K562 (cell line): ENCODE data around the gene CPPED1. TPM values are rescaled to one million over a fixed set of nuclear protein-coding genes. Genes with fewer than 3 reads are reported as not detected.

Experiments
- ATAC-seq: fragments of 200-7000 bp; cut with Tn5 transposase; 3 replicates; pipeline ENCODE4 v1.9.1; 2020; ENCODE audit warnings: moderate library complexity
- BruUV-seq: library from RNA; stranded (reverse); fragments of 400-500 nt; replicated peaks from 2 replicates; lab custom pipeline; 2021; lab: Mats Ljungman, UMichigan
- CTCF ChIA-PET: fragments of 300-600 bp; formaldehyde crosslinking; extraction: SDS; loops from one replicate; lab custom pipeline; 2021; ENCODE audit warnings: low intra/inter-chr PET ratio; lab: Yijun Ruan, JAX
- POLR2A ChIA-PET: fragments of 300-600, 350-650 bp; sonication (Branson Sonifier 250); formaldehyde crosslinking; extraction: SDS; loops from one replicate; lab custom pipeline; 2021; ENCODE audit warnings: antibody characterized with exemption, inconsistent platforms; lab: Yijun Ruan, JAX
- DNase-seq, 4 experiments: peaks; one replicate each; pipeline versions ENCODE4 v3.0.0 to v3.0.0-alpha.2; 2011 to 2018; ENCODE audit warnings: low spot score in 3 of 4, mixed read lengths in 3 of 4; ENCODE audit errors: extremely low read depth in 1 of 4
- FAIRE-seq: peaks from 2 replicates; lab custom pipeline; 2011; peaks lifted over from hg19 to GRCh38; lab: Jason Lieb, UNC
- H2AFZ ChIP-seq: 2 replicates; pipeline ENCODE4 v1.6.0; 2011; ENCODE audit warnings: low read depth, low read length, control low read depth, inconsistent platforms
- H3K27ac ChIP-seq: fragments of 200-600 bp; 3 replicates; pipeline ENCODE4 v1.8.0; 2011; ENCODE audit warnings: low read depth, mild to moderate bottlenecking, control low read depth, inconsistent platforms, low read length, moderate library complexity, mixed read lengths; ENCODE audit errors: extremely low read depth
- H3K27me3 ChIP-seq, 2 experiments: fragments of 300-600 bp in 1 of 2; 2 replicates in 1 of 2; 3 replicates in 1 of 2; pipeline versions ENCODE4 v1.6.0 to v1.8.0; 2011; ENCODE audit warnings: inconsistent platforms in 2 of 2, low read length in 2 of 2, mild to moderate bottlenecking in 1 of 2, mixed read lengths in 1 of 2, moderate library complexity in 1 of 2; ENCODE audit not compliant: control insufficient read depth in 2 of 2, insufficient read depth in 2 of 2
- H3K36me3 ChIP-seq: fragments of 300-600 bp; 3 replicates; pipeline ENCODE4 v1.8.0; 2011; ENCODE audit warnings: mild to moderate bottlenecking, low read length, inconsistent platforms; ENCODE audit not compliant: control insufficient read depth, insufficient read depth
- H3K4me1 ChIP-seq, 2 experiments: fragments of 200-600 bp in 1 of 2; replicated peaks in 1 of 2; 2 replicates in 1 of 2; 3 replicates in 1 of 2; pipeline versions ENCODE4 v1.5.1 to v1.8.0; 2011; ENCODE audit warnings: inconsistent platforms in 2 of 2, low read length in 2 of 2, mild to moderate bottlenecking in 1 of 2, mixed read lengths in 1 of 2, moderate library complexity in 1 of 2; ENCODE audit not compliant: control insufficient read depth in 2 of 2, insufficient read depth in 2 of 2
- H3K4me2 ChIP-seq: 2 replicates; pipeline ENCODE4 v1.6.1; 2011; ENCODE audit warnings: low read length, control low read depth, inconsistent platforms, mixed read lengths; ENCODE audit not compliant: insufficient read depth
- H3K4me3 ChIP-seq: fragments of 200-600 bp; sonication (generic), shearing (Covaris generic); 2 replicates; pipeline ENCODE4 v1.5.1; 2016; ENCODE audit warnings: control low read depth, inconsistent platforms
- H3K79me2 ChIP-seq: fragments of 200-600 bp; 3 replicates; pipeline ENCODE4 v1.8.0; 2011; ENCODE audit warnings: low read length, inconsistent platforms; ENCODE audit not compliant: control insufficient read depth, insufficient read depth
- H3K9ac ChIP-seq, 2 experiments: 2 replicates each; pipeline versions ENCODE4 v1.6.0 to v1.6.1; 2011; ENCODE audit warnings: low read depth in 2 of 2, low read length in 2 of 2, control low read depth in 1 of 2, inconsistent platforms in 1 of 2, mild to moderate bottlenecking in 1 of 2, mixed read lengths in 1 of 2; ENCODE audit not compliant: insufficient read depth in 1 of 2
- H3K9me1 ChIP-seq: one replicate; pipeline ENCODE4 v1.6.0; 2011; ENCODE audit warnings: inconsistent platforms, mild to moderate bottlenecking, low read length, moderate library complexity; ENCODE audit not compliant: control insufficient read depth, insufficient read depth
- H3K9me3 ChIP-seq: replicated peaks from 2 replicates; pipeline ENCODE4 v1.5.1; 2011; ENCODE audit warnings: low read depth, low read length, inconsistent platforms; ENCODE audit not compliant: control insufficient read depth, insufficient read depth
- H4K20me1 ChIP-seq: replicated peaks from 2 replicates; pipeline ENCODE4 v1.6.1; 2011; ENCODE audit warnings: low read length, inconsistent platforms, mixed read lengths; ENCODE audit not compliant: control insufficient read depth, insufficient read depth
- IRF2 ChIP-seq: sonication (generic); formaldehyde crosslinking; IDR thresholded peaks from 2 replicates; pipeline ENCODE4 v1.8.1; 2022; ENCODE audit warnings: mild to moderate bottlenecking, missing genetic modification reagents
- KDM2B ChIP-seq: fragments of 250-450 bp; sonication (Bioruptor Pico); IDR thresholded peaks from 2 replicates; pipeline ENCODE4 v1.8.0; 2021; ENCODE audit warnings: mild to moderate bottlenecking, moderate library complexity
- PHF20 ChIP-seq: fragments of 450-650 bp; IDR thresholded peaks from 2 replicates; pipeline ENCODE4 v1.6.1; 2018; ENCODE audit not compliant: partially characterized antibody
- POLR2AphosphoS2 ChIP-seq: IDR thresholded peaks from 2 replicates; pipeline ENCODE4 v1.6.1; 2012; ENCODE audit warnings: low read length, improper control_type of control experiment
- POLR2G ChIP-seq: fragments of 200-400 bp; formaldehyde crosslinking; IDR thresholded peaks from 2 replicates; pipeline ENCODE4 v1.6.1; 2017; ENCODE audit warnings: low read depth, mild to moderate bottlenecking, antibody characterized with exemption, low read length, moderate library complexity
- RBM39 ChIP-seq: fragments of 200-400 bp; formaldehyde crosslinking; optimal IDR thresholded peaks from 2 replicates; pipeline ENCODE3; 2018; ENCODE audit warnings: low read depth, low read length
- TAF9B ChIP-seq: fragments of 450-650 bp; IDR thresholded peaks from 2 replicates; pipeline ENCODE4 v1.6.1; 2018; ENCODE audit warnings: mild to moderate bottlenecking; ENCODE audit not compliant: partially characterized antibody
- WGBS: fragments of 100-300 bp; shearing (Covaris generic); methylation state at CpG from one replicate; pipeline ENCODE4 v1.1.6; 2016; ENCODE audit warnings: low coverage, mixed read lengths; ENCODE audit not compliant: insufficient coverage; ENCODE audit errors: missing lambda C conversion rate; 5-methylcytosine and 5-hydroxymethylcytosine counted together
- in situ Hi-C: fragments of 300-500 bp; cut with MboI; formaldehyde crosslinking; loops from 4 replicates; pipeline ENCODE4 v1.15.0; 2018; ENCODE audit warnings: inconsistent platforms, mixed read lengths
- intact Hi-C: fragments of 100-400 bp; cut with micrococcal nuclease; formaldehyde crosslinking; loops from 2 replicates; pipeline ENCODE4 v1.14.2; 2022
- polyA plus RNA-seq, 8 experiments: library from polyadenylated mRNA; depleted of rRNA in 4 of 8; stranded (reverse) in 5 of 8; unstranded in 3 of 8; fragments of >200 nt; fragmentation: Nextera tagmentation in 2 of 8; fragmentation: Illumina TruSeq in 1 of 8; extraction: Ambion mirVana in 2 of 8; extraction: Trizol in 1 of 8; gene quantifications; 2 replicates each; pipeline versions ENCODE4 v1.2.1 to v1.2.3, GENCODE V29; 2011 to 2014; ENCODE audit warnings: inconsistent platforms in 1 of 8, missing spikeins in 1 of 8
- total RNA-seq, 7 experiments: library from RNA; depleted of rRNA in 6 of 7; stranded (reverse); fragments of >200 nt in 6 of 7; fragmentation: Illumina TruSeq in 2 of 7; extraction: Trizol in 2 of 7; gene quantifications; 2 replicates each; pipeline versions ENCODE4 v1.2.1 to v1.2.3, GENCODE V29; 2011 to 2021; ENCODE audit warnings: low replicate concordance in 1 of 7
- TF ChIP-seq, protein P1 (sequence below): fragments of 250-450 bp; sonication (Bioruptor Pico); IDR thresholded peaks from 2 replicates; pipeline ENCODE4 v1.4.0; 2020
- TF ChIP-seq, protein P2 (sequence below), 2 experiments: fragments of 450-650 bp in 1 of 2; sonication (generic) in 1 of 2; formaldehyde crosslinking in 1 of 2; IDR thresholded peaks in 1 of 2; conservative IDR thresholded peaks in 1 of 2; 2 replicates each; pipeline versions ENCODE4 v1.6.1 to v1.8.1; 2016 to 2023; ENCODE audit warnings: mild to moderate bottlenecking in 2 of 2, moderate library complexity in 2 of 2, inconsistent platforms in 1 of 2, missing genetic modification reagents in 1 of 2

The CPPED1 gene
- total and polyA plus RNA-seq, 9 of the 15 experiments (the other 6 are each of a cell fraction or from before 2014, with no cell fraction given), result 7.5 to 25.7 (median 16.9) TPM

DNA sequence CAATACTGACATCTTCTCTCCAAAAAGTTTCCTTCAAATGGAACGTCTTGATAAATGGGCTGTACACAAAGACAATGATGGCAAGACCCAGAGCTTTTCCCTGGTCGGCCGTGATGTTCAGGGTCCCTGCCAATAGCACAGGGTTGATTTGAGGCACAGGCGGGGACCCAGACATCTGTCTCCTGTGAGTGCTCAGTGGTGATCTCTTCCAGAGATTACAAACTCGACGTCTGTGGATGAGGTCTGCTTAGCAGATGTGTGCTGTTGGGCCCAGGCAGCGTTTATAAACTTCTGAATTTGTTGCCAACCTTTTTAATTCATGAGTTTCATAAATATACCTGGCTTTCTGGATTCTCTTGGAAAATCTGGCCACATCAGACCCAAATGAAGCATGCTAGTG, 14.9 kb downstream of the CPPED1 start:
- Histone ChIP-seq H3K79me2 (peaks cover 20% of the 10 kb centered on the region), H3K27ac (no peak overlapping the region), H3K4me2 (no peak overlapping the region), H3K4me3 (no peak overlapping the region), H3K36me3 (0 out of 3 replicates have a peak, but pooled peaks cover 2% of the 10 kb centered on the region), H3K9me3 (peaks cover 12% of the 10 kb centered on the region), H3K9me1 (no peaks in the 10 kb centered on the region), H3K4me1 (peaks cover 7 to 10% of the 10 kb centered on the region in 2 experiments), H3K27me3 (no peaks in the 10 kb centered on the region), H2AFZ (no peak overlapping the region), H4K20me1 (no peaks in the 10 kb centered on the region), H3K9ac (no peak overlapping the region)
- intact Hi-C loops, result no loop called here
- ChIA-PET CTCF (no interaction called here), POLR2A (interaction anchor here (0.6 kb wide), 1 partner anchor 26 kb away, joined by 3 read pairs; no protein-coding TSS in a partner anchor)
- TF ChIP-seq KDM2B (CRISPR knock-in tag), result no peak
- no peak for TF ChIP-seq RBM39
- TF ChIP-seq PHF20, result no peak
- TF ChIP-seq IRF2 (CRISPR knock-in tag), result no peak
- TF ChIP-seq, protein P1, sequence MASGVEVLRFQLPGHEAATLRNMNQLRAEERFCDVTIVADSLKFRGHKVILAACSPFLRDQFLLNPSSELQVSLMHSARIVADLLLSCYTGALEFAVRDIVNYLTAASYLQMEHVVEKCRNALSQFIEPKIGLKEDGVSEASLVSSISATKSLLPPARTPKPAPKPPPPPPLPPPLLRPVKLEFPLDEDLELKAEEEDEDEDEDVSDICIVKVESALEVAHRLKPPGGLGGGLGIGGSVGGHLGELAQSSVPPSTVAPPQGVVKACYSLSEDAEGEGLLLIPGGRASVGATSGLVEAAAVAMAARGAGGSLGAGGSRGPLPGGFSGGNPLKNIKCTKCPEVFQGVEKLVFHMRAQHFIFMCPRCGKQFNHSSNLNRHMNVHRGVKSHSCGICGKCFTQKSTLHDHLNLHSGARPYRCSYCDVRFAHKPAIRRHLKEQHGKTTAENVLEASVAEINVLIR (CRISPR knock-in tag), result no peak
- no peak for TF ChIP-seq TAF9B
- no peak for TF ChIP-seq POLR2AphosphoS2
- TF ChIP-seq POLR2G, result no peak
- TF ChIP-seq, protein P2, sequence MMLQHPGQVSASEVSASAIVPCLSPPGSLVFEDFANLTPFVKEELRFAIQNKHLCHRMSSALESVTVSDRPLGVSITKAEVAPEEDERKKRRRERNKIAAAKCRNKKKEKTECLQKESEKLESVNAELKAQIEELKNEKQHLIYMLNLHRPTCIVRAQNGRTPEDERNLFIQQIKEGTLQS (IDR thresholded peaks at IDR 0.05), result no peak
- TF ChIP-seq, protein P2 (CRISPR knock-in tag; conservative IDR thresholded peaks at IDR 0.05), result no peak
- FAIRE-seq (no peak), DNase-seq (no peak), ATAC-seq (no peak)
- in situ Hi-C loops, result no loop called here
- WGBS, result 77% methylated on average over 7 of the region's 7 CpGs
- BruUV-seq, result no TSS peak
